Spleen (tissue), 11 donors: ENCODE measurements around the gene NCKIPSD. TPM values are rescaled to one million over a fixed set of nuclear protein-coding genes. Genes with fewer than 3 reads are reported as not detected.

Experiments
- DNase-seq: peaks from one replicate; pipeline ENCODE4 v3.0.0-alpha.2; 2020
- H3K27ac ChIP-seq, 8 donors: fragments of 200-600 bp; sonication (generic) in 7 of 8; 1 replicate in 4 of 8; 2 replicates in 4 of 8; pipeline versions ENCODE4 v1.5.0 to v1.8.0; 2016 to 2021; ENCODE audit warnings: inconsistent platforms in 4 of 8, mild to moderate bottlenecking in 4 of 8, moderate library complexity in 1 of 8
- H3K27me3 ChIP-seq, 7 donors: fragments of 200-600 bp; sonication (generic) in 6 of 7; replicated peaks in 1 of 7; 1 replicate in 4 of 7; 2 replicates in 3 of 7; pipeline versions ENCODE4 v1.5.0 to v1.8.0; 2016 to 2021; ENCODE audit warnings: inconsistent platforms in 3 of 7, mild to moderate bottlenecking in 1 of 7
- H3K36me3 ChIP-seq, 6 donors: fragments of 200-600 bp; sonication (generic) in 5 of 6; 1 replicate in 4 of 6; 2 replicates in 2 of 6; pipeline versions ENCODE4 v1.5.0 to v1.8.0; 2016 to 2021; ENCODE audit warnings: inconsistent platforms in 2 of 6
- H3K4me1 ChIP-seq, 6 donors: fragments of 200-600 bp; sonication (generic) in 5 of 6; 1 replicate in 3 of 6; 2 replicates in 3 of 6; pipeline versions ENCODE4 v1.5.0 to v1.8.0; 2016 to 2021; ENCODE audit warnings: inconsistent platforms in 3 of 6
- H3K4me3 ChIP-seq, 8 donors: fragments of 200-600 bp; sonication (generic) in 7 of 8; 1 replicate in 4 of 8; 2 replicates in 4 of 8; pipeline versions ENCODE4 v1.5.0 to v1.8.0; 2016 to 2021; ENCODE audit warnings: inconsistent platforms in 4 of 8, mild to moderate bottlenecking in 4 of 8, moderate library complexity in 2 of 8
- H3K9me3 ChIP-seq, 8 donors: fragments of 200-600 bp; sonication (generic) in 7 of 8; 1 replicate in 4 of 8; 2 replicates in 4 of 8; pipeline versions ENCODE4 v1.5.0 to v1.8.0; 2016 to 2021; ENCODE audit warnings: inconsistent platforms in 4 of 8
- POLR2A ChIP-seq, 3 donors: fragments of 450-650 bp; IDR thresholded peaks; one replicate each; pipeline ENCODE4 v1.5.1; 2017; ENCODE audit warnings: antibody characterized with exemption in 3 of 3, mild to moderate bottlenecking in 1 of 3
- POLR2AphosphoS5 ChIP-seq, 3 donors: sonication (generic); formaldehyde crosslinking; IDR thresholded peaks; one replicate each; pipeline ENCODE4 v1.5.1; 2017; ENCODE audit warnings: antibody characterized with exemption in 3 of 3
- WGBS, 5 donors: extraction: QIAGEN DNeasy Blood & Tissue Kit in 3 of 5; methylation state at CpG; one replicate each; pipeline versions ENCODE4 v1.1.5 to v1.1.7; 2013 to 2018; 5-methylcytosine and 5-hydroxymethylcytosine counted together
- intact Hi-C: fragments of 100-400 bp; cut with DNase I; formaldehyde crosslinking; loops from one replicate; pipeline ENCODE4 v1.15.0; 2023; ENCODE audit warnings: low total_unique reads
- polyA plus RNA-seq, 3 donors: library from polyadenylated mRNA; stranded (reverse); fragments of 200-250 nt; gene quantifications; one replicate each; pipeline ENCODE4 v1.2.1, GENCODE V29; 2013
- total RNA-seq, 7 donors: library from RNA; depleted of rRNA in 3 of 7; stranded (reverse); fragments of >200 nt in 3 of 7; fragmentation: NEBNext Ultra II Directional in 4 of 7; extraction: Animal tissue kit (Norgen Biotek cat#: 25700) in 4 of 7; gene quantifications; one replicate each; pipeline versions ENCODE4 v1.1.0 to v1.2.1, GENCODE V29; 2016 to 2021
- TF ChIP-seq, protein P1 (sequence below), 11 experiments: fragments of 200-600 bp in 7 of 11; fragments of 450-650 bp in 4 of 11; sonication (generic) in 4 of 11; IDR thresholded peaks in 8 of 11; conservative IDR thresholded peaks in 3 of 11; 1 replicate in 7 of 11; 2 replicates in 4 of 11; pipeline versions ENCODE4 v1.4.0 to v1.8.0; 2016 to 2021; ENCODE audit warnings: antibody characterized with exemption in 11 of 11, inconsistent platforms in 4 of 11, mild to moderate bottlenecking in 1 of 11
- donor health status: healthy with polysubstance abuse.
- donor health status: DM: no; HTN: no; CAD: no; lungs with moderate emphysema.
- donor health status: DM: no; HTN: no; CAD: no.
- donor health status: Bipolar disorder and iron deficiency.
- donor health status: healthy.
- donor health status: DM: no; HTN: no; CAD: no.
- donor health status: DM: yes; HTN: yes; CAD: no.

The NCKIPSD gene
- total and polyA plus RNA-seq, 10 donors, result 5.9 to 33.9 (median 17.8) TPM

DNA sequence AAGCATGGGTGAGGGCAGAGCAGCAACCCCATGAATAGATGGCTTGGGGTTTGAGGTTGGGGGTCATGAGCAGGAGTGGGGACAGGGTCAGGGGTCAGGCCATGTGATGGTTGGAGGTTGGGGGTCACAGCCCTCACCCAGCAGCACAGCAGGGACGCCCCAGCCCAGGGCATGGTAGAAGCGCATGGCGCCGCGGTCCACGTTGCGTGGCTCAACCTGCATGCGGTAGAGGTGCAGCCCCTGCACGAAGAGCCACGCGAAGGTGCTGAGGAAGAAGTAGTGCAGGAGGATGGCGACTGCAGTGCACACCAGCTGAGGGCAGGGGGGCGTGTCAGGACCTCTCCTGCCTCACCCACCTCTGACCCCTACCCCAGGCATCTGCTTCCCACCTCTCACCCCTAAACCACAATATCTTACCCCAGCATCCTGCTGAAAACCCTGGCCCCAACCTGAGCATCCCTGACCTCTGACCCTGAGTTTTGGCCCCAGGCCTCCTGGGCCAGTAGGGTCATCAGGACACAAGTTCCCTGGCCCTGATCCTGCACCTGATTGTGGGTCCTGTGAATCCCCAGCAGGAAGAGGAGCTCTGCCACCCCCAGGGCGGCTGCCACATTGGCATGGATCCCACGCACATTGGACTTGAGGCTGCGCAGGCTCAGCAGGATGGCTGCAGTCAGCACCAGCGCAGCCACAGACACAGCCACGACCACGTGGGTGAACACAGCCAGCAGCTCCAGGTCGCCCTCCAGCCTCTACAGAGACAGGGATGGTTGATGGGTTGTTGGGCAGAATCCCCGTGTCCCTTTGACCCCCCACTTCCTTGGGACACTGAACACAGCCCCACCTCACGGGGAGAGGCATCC is 40.6 kb downstream of the NCKIPSD start:
- Histone ChIP-seq H3K27ac (no peak overlapping the region), H3K4me1 (no peaks in the 10 kb centered on the region), H3K4me3 (no peak overlapping the region), H3K9me3 (no peaks in the 10 kb centered on the region), H3K27me3 (peaks cover 0 to 6% (median 0%) of the 10 kb centered on the region in 7 donors), H3K36me3 (no peaks in the 10 kb centered on the region)
- 90 to 94% (median 91%) methylated on average over 5 to 22 of the region's 22 CpGs for WGBS, 5 donors
- no peak for DNase-seq
- TF ChIP-seq POLR2AphosphoS5 (IDR thresholded peaks at IDR 0.05) (no peak), POLR2A (IDR thresholded peaks at IDR 0.05) (no peak)
- TF ChIP-seq, protein P1, sequence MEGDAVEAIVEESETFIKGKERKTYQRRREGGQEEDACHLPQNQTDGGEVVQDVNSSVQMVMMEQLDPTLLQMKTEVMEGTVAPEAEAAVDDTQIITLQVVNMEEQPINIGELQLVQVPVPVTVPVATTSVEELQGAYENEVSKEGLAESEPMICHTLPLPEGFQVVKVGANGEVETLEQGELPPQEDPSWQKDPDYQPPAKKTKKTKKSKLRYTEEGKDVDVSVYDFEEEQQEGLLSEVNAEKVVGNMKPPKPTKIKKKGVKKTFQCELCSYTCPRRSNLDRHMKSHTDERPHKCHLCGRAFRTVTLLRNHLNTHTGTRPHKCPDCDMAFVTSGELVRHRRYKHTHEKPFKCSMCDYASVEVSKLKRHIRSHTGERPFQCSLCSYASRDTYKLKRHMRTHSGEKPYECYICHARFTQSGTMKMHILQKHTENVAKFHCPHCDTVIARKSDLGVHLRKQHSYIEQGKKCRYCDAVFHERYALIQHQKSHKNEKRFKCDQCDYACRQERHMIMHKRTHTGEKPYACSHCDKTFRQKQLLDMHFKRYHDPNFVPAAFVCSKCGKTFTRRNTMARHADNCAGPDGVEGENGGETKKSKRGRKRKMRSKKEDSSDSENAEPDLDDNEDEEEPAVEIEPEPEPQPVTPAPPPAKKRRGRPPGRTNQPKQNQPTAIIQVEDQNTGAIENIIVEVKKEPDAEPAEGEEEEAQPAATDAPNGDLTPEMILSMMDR (IDR thresholded peaks at IDR 0.05 in 8 of 11, conservative IDR thresholded peaks at IDR 0.05 in 3 of 11), result no peak
- intact Hi-C loops, result no loop called here

DNA sequence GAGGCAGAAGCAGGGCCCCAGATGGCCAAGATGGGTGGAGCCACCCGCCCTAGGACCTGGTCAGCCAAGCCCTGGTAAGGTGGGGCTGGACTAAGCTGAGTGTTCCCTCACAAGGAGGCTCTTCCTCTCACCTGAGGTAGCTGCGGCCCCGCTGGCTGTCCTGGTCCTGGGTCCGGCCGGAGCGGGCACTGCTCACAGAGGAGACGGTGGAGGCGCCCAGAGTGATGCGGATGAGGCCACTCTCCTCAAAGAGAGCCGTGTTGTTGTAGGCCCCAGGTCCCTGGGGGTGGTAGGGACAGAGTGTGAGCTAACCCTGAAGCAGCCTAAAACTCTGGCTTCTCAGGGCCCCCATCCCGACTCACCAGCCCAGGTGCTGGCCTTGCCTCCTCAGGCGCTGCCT is 43.1 kb downstream of the NCKIPSD start:
- WGBS, 5 donors, result 89 to 95% (median 91%) methylated on average over 11 to 12 of the region's 12 CpGs
- Histone ChIP-seq H3K4me3 (no peak overlapping the region), H3K36me3 (no peaks in the 10 kb centered on the region), H3K27me3 (peaks cover 0 to 6% (median 0%) of the 10 kb centered on the region in 7 donors), H3K27ac (no peak overlapping the region), H3K9me3 (no peaks in the 10 kb centered on the region), H3K4me1 (no peaks in the 10 kb centered on the region)
- TF ChIP-seq, protein P1 (IDR thresholded peaks at IDR 0.05 in 8 of 11, conservative IDR thresholded peaks at IDR 0.05 in 3 of 11), result no peak
- TF ChIP-seq POLR2A (IDR thresholded peaks at IDR 0.05), result no peak
- TF ChIP-seq POLR2AphosphoS5 (IDR thresholded peaks at IDR 0.05), result no peak
- intact Hi-C loops, result no loop called here
- DNase-seq, result no peak

DNA sequence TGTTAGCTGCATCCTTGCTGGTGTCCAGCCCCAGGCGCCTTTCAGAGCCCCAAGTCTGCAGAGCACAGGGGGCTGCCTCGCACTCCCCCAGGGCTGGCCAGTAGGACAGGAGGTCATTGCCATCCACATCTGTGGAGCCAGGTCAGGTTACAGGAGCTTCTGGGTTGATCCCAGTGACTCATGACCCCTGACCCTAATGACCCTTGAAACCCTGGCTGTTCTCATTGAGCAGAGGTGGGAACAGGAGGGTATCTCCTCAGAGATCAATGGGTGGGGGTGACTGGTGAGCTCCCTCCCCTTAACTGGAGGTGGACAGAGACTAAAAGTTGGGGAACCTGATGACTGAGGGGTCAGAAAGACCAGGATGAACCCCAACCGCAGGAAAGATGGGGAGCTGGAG is 44.3 kb downstream of the NCKIPSD start:
- no peak for DNase-seq
- WGBS, 5 donors, result 87 to 97% (median 93%) methylated on average over 3 of the region's 3 CpGs
- intact Hi-C loops, result no loop called here
- Histone ChIP-seq H3K27ac (no peak overlapping the region), H3K27me3 (peaks cover 0 to 6% (median 0%) of the 10 kb centered on the region in 7 donors), H3K9me3 (no peaks in the 10 kb centered on the region), H3K4me1 (peaks cover under 1 to 9% (median 4%) of the 10 kb centered on the region in 6 donors), H3K36me3 (no peaks in the 10 kb centered on the region), H3K4me3 (no peak overlapping the region)
- TF ChIP-seq POLR2AphosphoS5 (IDR thresholded peaks at IDR 0.05) (no peak), POLR2A (IDR thresholded peaks at IDR 0.05) (no peak)
- TF ChIP-seq, protein P1 (IDR thresholded peaks at IDR 0.05 in 8 of 11, conservative IDR thresholded peaks at IDR 0.05 in 3 of 11), result no peak

DNA sequence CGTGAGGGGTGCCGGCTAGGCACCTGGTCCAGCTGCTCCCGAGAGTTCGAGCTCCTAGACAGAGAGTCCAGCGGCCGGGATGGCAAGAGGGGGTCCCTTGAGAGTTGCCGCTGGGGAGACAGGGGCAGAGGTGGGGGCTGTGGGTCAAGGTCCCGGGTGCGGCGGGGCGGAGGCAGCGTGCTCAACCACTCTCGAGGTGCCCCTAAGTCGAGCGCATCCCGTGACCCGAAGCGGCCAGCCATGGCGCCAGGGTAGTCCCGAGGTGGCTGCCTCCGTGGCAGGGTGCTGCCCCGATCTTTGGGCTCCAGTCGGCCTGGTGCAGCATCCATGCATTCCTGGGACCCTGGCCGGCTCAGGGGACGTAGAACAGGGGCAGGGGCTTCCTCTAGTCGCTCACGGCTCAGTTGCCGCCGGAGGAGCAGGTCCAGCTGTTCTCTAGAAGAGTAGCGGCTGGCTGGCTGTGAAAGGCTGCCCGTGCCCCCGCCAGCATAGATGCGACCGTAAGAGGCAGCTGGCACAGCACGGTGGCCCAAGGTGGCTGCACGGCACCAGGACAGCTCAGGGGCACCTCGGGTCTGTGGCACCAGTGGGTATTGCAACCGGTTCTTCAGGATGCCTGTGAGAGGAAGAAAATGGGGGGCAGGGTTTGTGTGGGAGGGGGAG is 45.6 kb downstream of the NCKIPSD start:
- Histone ChIP-seq H3K4me3 (no peak overlapping the region), H3K9me3 (no peaks in the 10 kb centered on the region), H3K27ac (no peak overlapping the region), H3K36me3 (no peaks in the 10 kb centered on the region), H3K27me3 (peaks cover 0 to 6% (median 0%) of the 10 kb centered on the region in 7 donors), H3K4me1 (peaks cover 5 to 16% (median 14%) of the 10 kb centered on the region in 6 donors)
- no peak for TF ChIP-seq POLR2A (IDR thresholded peaks at IDR 0.05)
- no peak for TF ChIP-seq POLR2AphosphoS5 (IDR thresholded peaks at IDR 0.05)
- TF ChIP-seq, protein P1 (IDR thresholded peaks at IDR 0.05 in 8 of 11, conservative IDR thresholded peaks at IDR 0.05 in 3 of 11), result no peak
- intact Hi-C loops, result no loop called here
- no peak for DNase-seq
- 86 to 91% (median 90%) methylated on average over 16 to 38 of the region's 38 CpGs for WGBS, 5 donors
